ENCODE results near the gene TMEM150B.

DNA sequence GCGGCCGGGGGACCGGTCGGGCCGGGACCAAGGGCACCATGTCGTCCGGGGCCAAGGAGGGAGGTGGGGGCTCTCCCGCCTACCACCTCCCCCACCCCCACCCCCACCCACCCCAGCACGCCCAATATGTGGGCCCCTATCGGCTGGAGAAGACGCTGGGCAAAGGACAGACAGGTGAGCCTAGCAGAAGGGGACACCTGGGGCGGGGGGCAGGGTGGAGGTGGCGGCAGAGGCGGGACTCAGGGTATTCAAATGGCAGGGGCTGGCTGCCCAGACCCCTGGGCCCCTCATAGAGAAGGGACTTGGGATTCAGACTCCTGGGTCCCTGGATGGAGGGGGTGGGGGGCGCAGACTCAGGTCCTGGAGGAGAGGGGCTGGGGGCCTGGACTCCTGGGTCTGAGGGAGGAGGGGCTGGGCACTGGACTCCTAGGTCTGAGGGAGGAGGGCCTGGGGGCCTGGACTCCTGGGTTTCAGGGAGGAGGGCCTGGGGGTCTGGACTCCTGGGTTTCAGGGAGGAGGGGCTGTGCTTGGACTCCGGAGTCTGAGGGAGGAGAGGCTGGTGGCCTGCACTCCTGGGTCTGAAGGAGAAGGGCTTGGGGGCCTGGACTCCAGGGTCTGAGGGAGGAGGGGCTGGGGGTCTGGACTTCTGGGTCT is 40.6 kb downstream of the TMEM150B start:
- TF ChIP-seq, protein P1, sequence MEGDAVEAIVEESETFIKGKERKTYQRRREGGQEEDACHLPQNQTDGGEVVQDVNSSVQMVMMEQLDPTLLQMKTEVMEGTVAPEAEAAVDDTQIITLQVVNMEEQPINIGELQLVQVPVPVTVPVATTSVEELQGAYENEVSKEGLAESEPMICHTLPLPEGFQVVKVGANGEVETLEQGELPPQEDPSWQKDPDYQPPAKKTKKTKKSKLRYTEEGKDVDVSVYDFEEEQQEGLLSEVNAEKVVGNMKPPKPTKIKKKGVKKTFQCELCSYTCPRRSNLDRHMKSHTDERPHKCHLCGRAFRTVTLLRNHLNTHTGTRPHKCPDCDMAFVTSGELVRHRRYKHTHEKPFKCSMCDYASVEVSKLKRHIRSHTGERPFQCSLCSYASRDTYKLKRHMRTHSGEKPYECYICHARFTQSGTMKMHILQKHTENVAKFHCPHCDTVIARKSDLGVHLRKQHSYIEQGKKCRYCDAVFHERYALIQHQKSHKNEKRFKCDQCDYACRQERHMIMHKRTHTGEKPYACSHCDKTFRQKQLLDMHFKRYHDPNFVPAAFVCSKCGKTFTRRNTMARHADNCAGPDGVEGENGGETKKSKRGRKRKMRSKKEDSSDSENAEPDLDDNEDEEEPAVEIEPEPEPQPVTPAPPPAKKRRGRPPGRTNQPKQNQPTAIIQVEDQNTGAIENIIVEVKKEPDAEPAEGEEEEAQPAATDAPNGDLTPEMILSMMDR (conservative IDR thresholded peaks at IDR 0.05 in 1 of 2, IDR thresholded peaks at IDR 0.05 in 1 of 2; ENCODE audit: low read depth in 1 of 2, low read length in 2 of 2) = no peak
- TF ChIP-seq EZH2 (IDR thresholded peaks at IDR 0.05; ENCODE audit: low read length, missing control alignments) = no peak

All from fibroblast of lung (primary cell).